HepG2 (cell line): ENCODE measurements around the gene RSPRY1. TPM values are rescaled to one million over a fixed set of nuclear protein-coding genes. Genes with fewer than 3 reads are reported as not detected.

ENCODE experiments used
- HES4 ChIP-seq: sonication (generic); formaldehyde crosslinking; IDR thresholded peaks from 2 replicates; pipeline ENCODE4 v1.9.0; 2021; ENCODE audit warnings: mild to moderate bottlenecking, missing genetic modification reagents, borderline replicate concordance
- KLF16 ChIP-seq, 2 experiments: sonication (generic) in 1 of 2; formaldehyde crosslinking in 1 of 2; IDR thresholded peaks; 2 replicates each; pipeline versions ENCODE4 v1.6.1 to v1.8.0; 2016 to 2023; ENCODE audit warnings: missing genetic modification reagents in 2 of 2, missing compliant biosample characterization in 1 of 2
- MNT ChIP-seq: fragments of 450-650 bp; IDR thresholded peaks from 2 replicates; pipeline ENCODE4 v1.6.1; 2016
- PRMT3 ChIP-seq: sonication (generic); formaldehyde crosslinking; IDR thresholded peaks from 2 replicates; pipeline ENCODE4 v1.8.1; 2022; ENCODE audit warnings: low read depth, mild to moderate bottlenecking, moderate library complexity, missing genetic modification reagents, borderline replicate concordance
- RERE ChIP-seq: IDR thresholded peaks from 2 replicates; pipeline ENCODE4 v1.6.1; 2016; ENCODE audit warnings: low read depth, missing genetic modification reagents, missing compliant biosample characterization
- RFX1 ChIP-seq: fragments of 450-650 bp; IDR thresholded peaks from 2 replicates; pipeline ENCODE4 v1.6.1; 2017
- SP4 ChIP-seq: sonication (generic); formaldehyde crosslinking; IDR thresholded peaks from 2 replicates; pipeline ENCODE4 v1.8.1; 2023; ENCODE audit warnings: mild to moderate bottlenecking, missing genetic modification reagents
- ZNF256 ChIP-seq: sonication (generic); formaldehyde crosslinking; conservative IDR thresholded peaks from 2 replicates; pipeline ENCODE4 v1.4.0; 2020; ENCODE audit warnings: missing genetic modification reagents
- ZSCAN22 ChIP-seq: sonication (generic); formaldehyde crosslinking; IDR thresholded peaks from 2 replicates; pipeline ENCODE4 v1.4.0; 2020; ENCODE audit warnings: mild to moderate bottlenecking, missing genetic modification reagents
- polyA plus RNA-seq, 8 experiments: library from polyadenylated mRNA; depleted of rRNA in 3 of 8; stranded (reverse) in 7 of 8; unstranded in 1 of 8; fragments of >200 nt; fragmentation: Illumina TruSeq in 4 of 8; extraction: Trizol in 4 of 8; gene quantifications; 2 replicates each; pipeline versions ENCODE4 v1.2.1 to v1.2.3, GENCODE V29; 2011 to 2016; ENCODE audit warnings: low read depth in 4 of 8, missing spikeins in 1 of 8, mixed read lengths in 1 of 8; ENCODE audit not compliant: insufficient read depth in 1 of 8
- total RNA-seq, 5 experiments: library from RNA; depleted of rRNA; stranded (reverse); fragments of >200 nt; fragmentation: Illumina TruSeq; extraction: Trizol; gene quantifications; 2 replicates each; pipeline ENCODE4 v1.2.3, GENCODE V29; 2016; ENCODE audit warnings: low read depth in 1 of 5
- TF ChIP-seq, protein P1 (sequence below): sonication (generic); formaldehyde crosslinking; conservative IDR thresholded peaks from 2 replicates; pipeline ENCODE4 v1.8.1; 2023; ENCODE audit warnings: missing genetic modification reagents
- TF ChIP-seq, protein P2 (sequence below): sonication (generic); formaldehyde crosslinking; IDR thresholded peaks from 2 replicates; pipeline ENCODE4 v1.4.0; 2020; ENCODE audit warnings: missing genetic modification reagents, low read depth, mild to moderate bottlenecking, borderline replicate concordance
- TF ChIP-seq, protein P3 (sequence below): sonication (generic); formaldehyde crosslinking; IDR thresholded peaks from 2 replicates; pipeline ENCODE4 v1.8.1; 2023; ENCODE audit warnings: mild to moderate bottlenecking, missing genetic modification reagents
- TF ChIP-seq, protein P4 (sequence below): fragments of 450-650 bp; IDR thresholded peaks from 2 replicates; pipeline ENCODE4 v1.6.1; 2017

RSPRY1 gene
- total and polyA plus RNA-seq, 2 of the 13 experiments (the other 11 are each of a cell fraction or from before 2014, with no cell fraction given), result 53.4 to 61.0 TPM

- TF ChIP-seq RERE (CRISPR knock-in tag) (peak; percentile 69; the same call in 1 of the 2 replicates), PRMT3 (CRISPR knock-in tag) (no peak), ZSCAN22 (CRISPR knock-in tag) (no peak), MNT (no peak), HES4 (CRISPR knock-in tag) (no peak), SP4 (CRISPR knock-in tag) (no peak), RFX1 (no peak), ZNF256 (no peak), KLF16 (CRISPR knock-in tag; IDR thresholded peaks at IDR 0.05) (0 out of 4 replicates have a peak, but pooled peaks of 1 of the 2 experiments have one; percentile 29)
- TF ChIP-seq, protein P1, sequence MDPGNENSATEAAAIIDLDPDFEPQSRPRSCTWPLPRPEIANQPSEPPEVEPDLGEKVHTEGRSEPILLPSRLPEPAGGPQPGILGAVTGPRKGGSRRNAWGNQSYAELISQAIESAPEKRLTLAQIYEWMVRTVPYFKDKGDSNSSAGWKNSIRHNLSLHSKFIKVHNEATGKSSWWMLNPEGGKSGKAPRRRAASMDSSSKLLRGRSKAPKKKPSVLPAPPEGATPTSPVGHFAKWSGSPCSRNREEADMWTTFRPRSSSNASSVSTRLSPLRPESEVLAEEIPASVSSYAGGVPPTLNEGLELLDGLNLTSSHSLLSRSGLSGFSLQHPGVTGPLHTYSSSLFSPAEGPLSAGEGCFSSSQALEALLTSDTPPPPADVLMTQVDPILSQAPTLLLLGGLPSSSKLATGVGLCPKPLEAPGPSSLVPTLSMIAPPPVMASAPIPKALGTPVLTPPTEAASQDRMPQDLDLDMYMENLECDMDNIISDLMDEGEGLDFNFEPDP (CRISPR knock-in tag), result no peak
- TF ChIP-seq, protein P2, sequence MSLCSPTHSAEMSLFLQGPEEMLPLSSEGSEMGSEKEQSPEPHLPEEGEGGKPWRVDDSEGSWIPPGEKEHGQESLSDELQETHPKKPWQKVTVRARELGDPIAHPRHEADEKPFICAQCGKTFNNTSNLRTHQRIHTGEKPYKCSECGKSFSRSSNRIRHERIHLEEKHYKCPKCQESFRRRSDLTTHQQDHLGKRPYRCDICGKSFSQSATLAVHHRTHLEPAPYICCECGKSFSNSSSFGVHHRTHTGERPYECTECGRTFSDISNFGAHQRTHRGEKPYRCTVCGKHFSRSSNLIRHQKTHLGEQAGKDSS (CRISPR knock-in tag), result no peak
- TF ChIP-seq, protein P3, sequence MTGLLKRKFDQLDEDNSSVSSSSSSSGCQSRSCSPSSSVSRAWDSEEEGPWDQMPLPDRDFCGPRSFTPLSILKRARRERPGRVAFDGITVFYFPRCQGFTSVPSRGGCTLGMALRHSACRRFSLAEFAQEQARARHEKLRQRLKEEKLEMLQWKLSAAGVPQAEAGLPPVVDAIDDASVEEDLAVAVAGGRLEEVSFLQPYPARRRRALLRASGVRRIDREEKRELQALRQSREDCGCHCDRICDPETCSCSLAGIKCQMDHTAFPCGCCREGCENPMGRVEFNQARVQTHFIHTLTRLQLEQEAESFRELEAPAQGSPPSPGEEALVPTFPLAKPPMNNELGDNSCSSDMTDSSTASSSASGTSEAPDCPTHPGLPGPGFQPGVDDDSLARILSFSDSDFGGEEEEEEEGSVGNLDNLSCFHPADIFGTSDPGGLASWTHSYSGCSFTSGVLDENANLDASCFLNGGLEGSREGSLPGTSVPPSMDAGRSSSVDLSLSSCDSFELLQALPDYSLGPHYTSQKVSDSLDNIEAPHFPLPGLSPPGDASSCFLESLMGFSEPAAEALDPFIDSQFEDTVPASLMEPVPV (CRISPR knock-in tag), result no peak
- TF ChIP-seq, protein P4, sequence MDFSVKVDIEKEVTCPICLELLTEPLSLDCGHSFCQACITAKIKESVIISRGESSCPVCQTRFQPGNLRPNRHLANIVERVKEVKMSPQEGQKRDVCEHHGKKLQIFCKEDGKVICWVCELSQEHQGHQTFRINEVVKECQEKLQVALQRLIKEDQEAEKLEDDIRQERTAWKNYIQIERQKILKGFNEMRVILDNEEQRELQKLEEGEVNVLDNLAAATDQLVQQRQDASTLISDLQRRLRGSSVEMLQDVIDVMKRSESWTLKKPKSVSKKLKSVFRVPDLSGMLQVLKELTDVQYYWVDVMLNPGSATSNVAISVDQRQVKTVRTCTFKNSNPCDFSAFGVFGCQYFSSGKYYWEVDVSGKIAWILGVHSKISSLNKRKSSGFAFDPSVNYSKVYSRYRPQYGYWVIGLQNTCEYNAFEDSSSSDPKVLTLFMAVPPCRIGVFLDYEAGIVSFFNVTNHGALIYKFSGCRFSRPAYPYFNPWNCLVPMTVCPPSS, result no peak
Measured at GRCh38 chr16:57194512-57194911, 8.4 kb downstream of the RSPRY1 start (continued).
